H1 (cell line): ENCODE results near the gene FAM169A. TPM values are rescaled to one million over a fixed set of nuclear protein-coding genes. Genes with fewer than 3 reads are reported as not detected.
A peak's percentile ranks its signal among the peaks of the same experiment; 100 is the strongest.

Source experiments
- CTCF ChIA-PET: fragments of 300-600 bp; sonication (Branson Sonifier 250); formaldehyde crosslinking; loops from one replicate; lab custom pipeline; 2021; ENCODE audit not compliant: partially characterized antibody; lab: Charles Lee
- POLR2A ChIA-PET: fragments of 300-600 bp; sonication (Branson Sonifier 250); formaldehyde crosslinking; loops from one replicate; lab custom pipeline; 2021; ENCODE audit warnings: inconsistent platforms; ENCODE audit not compliant: partially characterized antibody; lab: Charles Lee
- DNase-seq, 2 experiments: peaks; one replicate each; pipeline versions ENCODE4 v3.0.0 to v3.0.0-alpha.2; 2010 to 2022; ENCODE audit warnings: low spot score in 2 of 2, low read depth in 1 of 2, mixed read lengths in 1 of 2
- FAIRE-seq: peaks from 2 replicates; lab custom pipeline; 2011; peaks lifted over from hg19 to GRCh38; lab: Jason Lieb, UNC
- H2AFZ ChIP-seq: 2 replicates; pipeline ENCODE4 v1.8.1; 2012; ENCODE audit warnings: low read length, inconsistent platforms
- H2AK5ac ChIP-seq: 2 replicates; pipeline ENCODE4 v1.6.1; 2013; ENCODE audit warnings: low read depth, low read length
- H2BK120ac ChIP-seq: replicated peaks from 2 replicates; pipeline ENCODE3; 2013; ENCODE audit warnings: low read depth, low read length, inconsistent platforms
- H2BK12ac ChIP-seq: 2 replicates; pipeline ENCODE4 v1.6.1; 2013; ENCODE audit warnings: low read depth, low read length
- H2BK15ac ChIP-seq: 2 replicates; pipeline ENCODE4 v1.6.1; 2013; ENCODE audit warnings: low read length
- H2BK20ac ChIP-seq: 2 replicates; pipeline ENCODE4 v1.6.1; 2013; ENCODE audit warnings: low read length
- H2BK5ac ChIP-seq: 2 replicates; pipeline ENCODE4 v1.6.1; 2013; ENCODE audit warnings: low read depth, low read length
- H3K14ac ChIP-seq: 2 replicates; pipeline ENCODE4 v1.6.1; 2013; ENCODE audit warnings: inconsistent platforms; ENCODE audit not compliant: insufficient read length
- H3K18ac ChIP-seq: 2 replicates; pipeline ENCODE4 v1.6.1; 2013; ENCODE audit warnings: low read length; ENCODE audit errors: extremely low read depth
- H3K23ac ChIP-seq: 2 replicates; pipeline ENCODE4 v1.6.1; 2013; ENCODE audit warnings: inconsistent platforms; ENCODE audit not compliant: insufficient read length
- H3K23me2 ChIP-seq: 2 replicates; pipeline ENCODE4 v1.6.1; 2013; ENCODE audit warnings: low read depth, low read length
- H3K27ac ChIP-seq: 2 replicates; pipeline ENCODE4 v1.6.1; 2011; ENCODE audit warnings: low read depth, low read length, inconsistent platforms
- H3K27me3 ChIP-seq, 4 experiments: replicated peaks in 1 of 4; 1 replicate in 1 of 4; 2 replicates in 3 of 4; pipeline versions ENCODE4 v1.6.1 to v1.8.1; 2011 to 2013; ENCODE audit warnings: low read length in 3 of 4, mild to moderate bottlenecking in 3 of 4, inconsistent platforms in 2 of 4, mixed read lengths in 2 of 4, moderate library complexity in 1 of 4; ENCODE audit not compliant: control insufficient read depth in 3 of 4, insufficient read depth in 3 of 4; ENCODE audit errors: extremely low read depth in 1 of 4
- H3K36me3 ChIP-seq, 4 experiments: 2 replicates each; pipeline versions ENCODE4 v1.6.1 to v1.8.1; 2011 to 2013; ENCODE audit warnings: mild to moderate bottlenecking in 4 of 4, low read length in 3 of 4, moderate library complexity in 2 of 4, control low read depth in 1 of 4, inconsistent platforms in 1 of 4; ENCODE audit not compliant: insufficient read depth in 4 of 4, control insufficient read depth in 2 of 4
- H3K4ac ChIP-seq: replicated peaks from 2 replicates; pipeline ENCODE3; 2013; ENCODE audit warnings: low read length, low read depth, mixed read lengths, inconsistent platforms; ENCODE audit not compliant: insufficient read length
- H3K4me1 ChIP-seq, 4 experiments: replicated peaks in 1 of 4; 1 replicate in 1 of 4; 2 replicates in 3 of 4; pipeline versions ENCODE4 v1.6.1 to v1.8.1; 2011 to 2013; ENCODE audit warnings: low read length in 3 of 4, inconsistent platforms in 2 of 4, mixed read lengths in 1 of 4; ENCODE audit not compliant: insufficient read depth in 4 of 4, control insufficient read depth in 3 of 4
- H3K4me2 ChIP-seq, 2 experiments: 2 replicates each; pipeline versions ENCODE4 v1.6.1 to v1.8.1; 2011 to 2013; ENCODE audit warnings: low read depth in 2 of 2, low read length in 2 of 2, control low read depth in 1 of 2, inconsistent platforms in 1 of 2, mild to moderate bottlenecking in 1 of 2; ENCODE audit not compliant: insufficient read depth in 1 of 2
- H3K4me3 ChIP-seq, 4 experiments: fragments of 200-600, 300-600 bp in 1 of 4; sonication (generic), shearing (Covaris generic), sonication (Bioruptor Twin) in 1 of 4; 2 replicates each; pipeline versions ENCODE4 v1.5.1 to v1.8.1; 2011 to 2016; ENCODE audit warnings: low read length in 4 of 4, low read depth in 3 of 4, control low read depth in 2 of 4, inconsistent platforms in 2 of 4, mild to moderate bottlenecking in 2 of 4, mixed read lengths in 1 of 4, moderate library complexity in 1 of 4; ENCODE audit not compliant: insufficient read depth in 2 of 4; ENCODE audit errors: extremely low read depth in 1 of 4
- H3K56ac ChIP-seq: replicated peaks from 2 replicates; pipeline ENCODE3; 2013; ENCODE audit warnings: low read depth, mild to moderate bottlenecking, mixed read lengths, low read length, inconsistent platforms; ENCODE audit not compliant: insufficient read length
- H3K79me1 ChIP-seq: 2 replicates; pipeline ENCODE4 v1.6.1; 2013; ENCODE audit warnings: low read depth, low read length, control low read depth
- H3K79me2 ChIP-seq, 2 experiments: 2 replicates each; pipeline versions ENCODE4 v1.6.1 to v1.8.1; 2012 to 2013; ENCODE audit warnings: low read length in 2 of 2, mild to moderate bottlenecking in 2 of 2, inconsistent platforms in 1 of 2; ENCODE audit not compliant: insufficient read depth in 2 of 2, control insufficient read depth in 1 of 2
- H3K9ac ChIP-seq, 4 experiments: replicated peaks in 1 of 4; 1 replicate in 1 of 4; 2 replicates in 3 of 4; pipeline versions ENCODE4 v1.6.1 to v1.8.1; 2011 to 2013; ENCODE audit warnings: low read depth in 3 of 4, low read length in 3 of 4, control low read depth in 2 of 4, mild to moderate bottlenecking in 2 of 4, moderate library complexity in 2 of 4, inconsistent platforms in 1 of 4; ENCODE audit errors: extremely low read depth in 1 of 4
- H3K9me3 ChIP-seq, 2 experiments: 2 replicates each; pipeline versions ENCODE4 v1.6.1 to v1.8.1; 2012 to 2013; ENCODE audit warnings: mild to moderate bottlenecking in 2 of 2, moderate library complexity in 2 of 2, control low read depth in 1 of 2, inconsistent platforms in 1 of 2, low read depth in 1 of 2, low read length in 1 of 2, mixed read lengths in 1 of 2; ENCODE audit not compliant: insufficient read depth in 2 of 2
- H4K20me1 ChIP-seq, 2 experiments: replicated peaks in 1 of 2; 2 replicates each; pipeline versions ENCODE3 to v1.8.1; 2011 to 2013; ENCODE audit warnings: inconsistent platforms in 2 of 2, low read length in 2 of 2, mild to moderate bottlenecking in 1 of 2; ENCODE audit not compliant: insufficient read depth in 2 of 2, control insufficient read depth in 1 of 2
- H4K5ac ChIP-seq: 2 replicates; pipeline ENCODE4 v1.6.1; 2013; ENCODE audit warnings: low read length, low read depth, mixed read lengths, inconsistent platforms; ENCODE audit not compliant: insufficient read length
- H4K8ac ChIP-seq: 2 replicates; pipeline ENCODE4 v1.8.0; 2013; ENCODE audit warnings: mild to moderate bottlenecking, moderate library complexity, low read length, inconsistent platforms; ENCODE audit not compliant: insufficient read depth; ENCODE audit errors: extremely low read depth
- H4K91ac ChIP-seq: replicated peaks from 2 replicates; pipeline ENCODE3; 2013; ENCODE audit warnings: low read length, mixed read lengths, inconsistent platforms; ENCODE audit not compliant: insufficient read length
- CEBPB ChIP-seq: IDR thresholded peaks from 2 replicates; pipeline ENCODE4 v1.6.1; 2012; ENCODE audit warnings: low read depth, low read length
- CHD1 ChIP-seq: IDR thresholded peaks from 2 replicates; pipeline ENCODE4 v1.6.1; 2012; ENCODE audit warnings: low read depth, low read length, improper control_type of control experiment
- HDAC2 ChIP-seq, 2 experiments: fragments of 300-600 bp in 1 of 2; sonication (generic) in 1 of 2; IDR thresholded peaks; 2 replicates each; pipeline ENCODE4 v1.6.1; 2011 to 2012; ENCODE audit warnings: low read depth in 2 of 2, low read length in 2 of 2, mild to moderate bottlenecking in 2 of 2, moderate library complexity in 2 of 2, borderline replicate concordance in 1 of 2, inconsistent platforms in 1 of 2
- WGBS, 2 experiments: shearing (Covaris generic) in 1 of 2; methylation state at CpG; one replicate each; pipeline versions ENCODE4 v1.1.6 to v1.1.7; 2013 to 2015; ENCODE audit warnings: low lambda C conversion rate in 2 of 2, mixed read lengths in 2 of 2, inconsistent platforms in 1 of 2, low coverage in 1 of 2, missing lambda C conversion rate in 1 of 2; ENCODE audit not compliant: insufficient replicate concordance in 2 of 2, insufficient coverage in 1 of 2, insufficient read length in 1 of 2; ENCODE audit errors: extremely low coverage in 1 of 2, missing lambda C conversion rate in 1 of 2; 5-methylcytosine and 5-hydroxymethylcytosine counted together
- polyA plus RNA-seq, 7 experiments: library from polyadenylated mRNA; depleted of rRNA in 3 of 7; stranded (reverse) in 5 of 7; unstranded in 2 of 7; fragments of >200 nt in 5 of 7; fragments of 200-250 nt in 2 of 7; gene quantifications; 1 replicate in 5 of 7; 2 replicates in 1 of 7; 4 replicates in 1 of 7; pipeline versions ENCODE4 v1.2.1 to v1.2.3, GENCODE V29; 2011 to 2013; ENCODE audit warnings: missing spikeins in 2 of 7, mixed read lengths in 2 of 7
- total RNA-seq: library from RNA; stranded (reverse); fragmentation: NEBNext Ultra II Directional; extraction: Animal tissue kit (Norgen Biotek cat#: 25700); gene quantifications from 2 replicates; pipeline ENCODE4 v1.2.1, GENCODE V29; 2021

The FAM169A gene
- total and polyA plus RNA-seq, 2 of the 8 experiments (the other 6 are each of a cell fraction or from before 2014, with no cell fraction given) = 12.6 to 83.1 TPM

GRCh38 chr5:74864823-74865222 lies 1.4 kb downstream of the FAM169A start:
- Histone ChIP-seq H3K4me3 (peak overlapping the region; percentile 90 to 99 (median 92)), H2BK20ac (no peak overlapping the region), H3K56ac (peak overlapping the region; percentile 20), H3K27ac (peak overlapping the region; percentile 93), H2BK5ac (peak overlapping the region; percentile 96), H2BK120ac (no peak overlapping the region), H4K8ac (no peak overlapping the region), H4K20me1 (peaks cover 7 to 14% of the 10 kb centered on the region in 2 experiments), H4K91ac (no peak overlapping the region), H3K23ac (no peak overlapping the region), H3K4me2 (peak overlapping the region; percentile 65 to 91)
- no peak for DNase-seq
- POLR2A ChIA-PET = interaction anchor here (0.7 to 5.0 kb wide), 9 partner anchors 10 to 80 kb away, joined by 3 to 31 read pairs (median 5); no protein-coding TSS in a partner anchor
- TF ChIP-seq CEBPB (peak; percentile 83), HDAC2 (IDR thresholded peaks at IDR 0.05; ENCODE audit: borderline replicate concordance in 1 of 2, low read depth in 2 of 2, low read length in 2 of 2) (peak in 1 of 2 experiments; percentile 19; a peak in 1 of 4 replicates), CHD1 (no peak)
- TF ChIP-seq, all 59 proteins: peak for 2
- H2BK12ac ChIP-seq = peak overlapping the region; percentile 95; the same call in 1 of the 2 replicates
- peaks cover 7% of the 10 kb centered on the region for H3K23me2 ChIP-seq
- no peak overlapping the region for H3K4ac ChIP-seq
- H2BK15ac ChIP-seq = no peak overlapping the region
- H3K9me3 ChIP-seq = no peaks in the 10 kb centered on the region
- peak overlapping the region; percentile 56 to 97 (median 89) for H3K9ac ChIP-seq
- no peak overlapping the region for H2AFZ ChIP-seq
- H3K79me2 ChIP-seq = peaks cover 42 to 60% of the 10 kb centered on the region in 2 experiments
- CTCF ChIA-PET = no interaction called here
- 8% methylated on average over 8 of the region's 8 CpGs; no CpG with 5 or more reads in 1 of the 2 experiments for WGBS, 2 experiments
- no peak for FAIRE-seq
- no peak overlapping the region for H3K14ac ChIP-seq
- H4K5ac ChIP-seq = no peak overlapping the region
- H3K18ac ChIP-seq = no peak overlapping the region; the same call in 1 of the 2 replicates
- H3K79me1 ChIP-seq = peaks cover 3% of the 10 kb centered on the region; the same call in 1 of the 2 replicates
- no peak overlapping the region for H2AK5ac ChIP-seq
- no peaks in the 10 kb centered on the region; a peak in 2 of 8 replicates for H3K36me3 ChIP-seq
- no peaks in the 10 kb centered on the region for H3K27me3 ChIP-seq
- peaks cover 2 to 31% (median 17%) of the 10 kb centered on the region in 4 experiments; a peak in 6 of 7 replicates for H3K4me1 ChIP-seq
